Uterus (tissue), 2 donors: ENCODE data around the gene SLC5A12.

Source experiments
- CTCF ChIP-seq, 4 experiments: fragments of 200-600 bp in 2 of 4; fragments of 450-650 bp in 2 of 4; sonication (generic) in 2 of 4; IDR thresholded peaks; one replicate each; pipeline ENCODE4 v1.5.1; 2016 to 2019; ENCODE audit warnings: antibody characterized with exemption in 4 of 4, mild to moderate bottlenecking in 2 of 4, moderate library complexity in 1 of 4
- POLR2A ChIP-seq, 2 donors: fragments of 450-650 bp; IDR thresholded peaks; one replicate each; pipeline ENCODE4 v1.6.1; 2016; ENCODE audit warnings: antibody characterized with exemption in 2 of 2, mild to moderate bottlenecking in 1 of 2, moderate library complexity in 1 of 2

- no peak for TF ChIP-seq CTCF (IDR thresholded peaks at IDR 0.05)
- no peak for TF ChIP-seq POLR2A (IDR thresholded peaks at IDR 0.05)
Observed at GRCh38 chr11:26618441-26618840, 103.4 kb downstream of the SLC5A12 start.
